Measurements from ENCODE around the gene IDH3G. TPM values are rescaled to one million over a fixed set of nuclear protein-coding genes. Genes with fewer than 3 reads are reported as not detected.
A peak's percentile ranks its signal among the peaks of the same experiment; 100 is the strongest.

The IDH3G gene
- total and polyA plus RNA-seq, 2 donors: 21.0 to 67.4 TPM

DNA sequence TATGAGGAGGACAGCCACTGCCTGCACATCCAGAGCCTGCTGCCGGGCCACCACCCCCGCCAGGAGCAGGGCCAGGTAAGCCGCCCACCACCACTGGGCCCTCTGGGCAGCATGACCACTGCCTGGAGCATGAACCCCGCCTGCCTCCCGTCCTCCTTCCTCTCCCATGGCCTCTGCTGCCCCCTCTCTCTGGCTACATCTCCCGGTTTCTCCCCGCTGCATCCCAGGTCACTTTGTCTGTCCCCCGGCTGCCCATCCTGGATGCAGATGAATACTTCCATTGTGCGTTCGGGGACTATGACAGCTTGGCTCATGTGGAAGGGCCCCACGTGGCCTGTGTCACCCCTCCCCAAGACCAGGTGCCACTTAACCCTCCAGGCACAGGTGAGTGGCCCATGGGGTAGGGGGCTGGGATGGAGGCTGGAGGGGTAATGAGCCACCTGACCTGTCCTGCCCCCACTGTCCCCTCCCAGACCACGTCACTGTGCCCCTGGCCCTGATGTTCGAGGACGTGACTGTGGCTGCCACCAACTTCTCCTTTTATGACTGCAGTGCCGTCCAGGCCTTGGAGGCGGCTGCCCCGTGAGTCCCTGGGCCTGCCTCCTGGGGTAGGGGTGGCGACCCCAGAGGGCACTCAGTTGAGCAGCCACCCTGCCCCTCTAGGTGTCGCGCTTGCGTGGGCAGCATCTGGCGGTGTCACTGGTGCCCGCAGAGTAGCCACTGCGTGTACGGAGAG, 24.1 kb downstream of the IDH3G start:
- Histone ChIP-seq H3K4me3 (ENCODE audit: low read depth, low read length) (no peak overlapping the region), H3K27ac (ENCODE audit: low read depth) (no peak overlapping the region), H3K4me1 (ENCODE audit: insufficient read depth) (no peaks in the 10 kb centered on the region), H3K36me3 (ENCODE audit: insufficient read depth) (no peaks in the 10 kb centered on the region)
- 83% methylated on average over 25 of the region's 25 CpGs for WGBS
- no peak for DNase-seq (ENCODE audit: extremely low spot score)

DNA sequence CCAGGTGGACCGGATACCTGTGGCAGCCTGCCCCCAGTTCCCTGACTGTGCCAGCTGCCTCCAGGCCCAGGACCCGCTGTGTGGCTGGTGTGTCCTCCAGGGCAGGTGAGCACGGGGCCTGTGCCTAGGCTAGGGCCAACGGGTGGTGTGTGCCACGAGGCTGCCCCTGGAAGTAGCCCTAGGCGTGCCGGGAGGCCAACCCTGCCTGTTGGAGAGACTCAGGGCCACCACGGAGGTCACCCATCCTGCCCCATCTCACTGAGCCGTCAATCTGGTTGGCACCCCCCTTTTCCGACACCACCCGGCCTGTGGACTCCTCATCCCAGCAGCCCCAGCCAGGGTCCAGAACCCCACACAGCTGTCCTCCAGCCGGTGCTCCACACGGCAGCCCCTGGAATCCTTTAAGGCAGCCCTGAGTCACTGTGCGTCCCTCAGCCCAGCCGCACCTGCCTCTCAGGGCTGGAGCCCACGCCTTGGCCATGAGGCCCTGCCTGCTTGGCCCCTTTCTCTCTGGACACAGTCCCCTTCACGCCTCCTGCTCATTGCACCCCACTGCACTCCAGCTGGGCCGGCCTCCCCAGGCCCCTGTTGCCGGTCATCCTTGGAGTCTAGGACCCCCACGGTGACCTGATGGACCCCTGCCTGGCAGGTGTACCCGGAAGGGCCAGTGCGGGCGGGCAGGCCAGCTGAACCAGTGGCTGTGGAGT, 24.9 kb downstream of the IDH3G start:
- no peak overlapping the region for H3K4me3 ChIP-seq (ENCODE audit: low read depth, low read length)
- no peaks in the 10 kb centered on the region for H3K4me1 ChIP-seq (ENCODE audit: insufficient read depth)
- 86% methylated on average over 23 of the region's 23 CpGs for WGBS
- DNase-seq (ENCODE audit: extremely low spot score): no peak
- no peak overlapping the region for H3K27ac ChIP-seq (ENCODE audit: low read depth)
- H3K36me3 ChIP-seq (ENCODE audit: insufficient read depth): no peaks in the 10 kb centered on the region

GRCh38 chrX:153768311-153769157, 25.6 kb downstream of the IDH3G start:
- no peak overlapping the region for H3K27ac ChIP-seq (ENCODE audit: low read depth)
- DNase-seq (ENCODE audit: extremely low spot score): no peak
- WGBS: 79% methylated on average over 22 of the region's 22 CpGs
- no peak overlapping the region for H3K4me3 ChIP-seq (ENCODE audit: low read depth, low read length)
- no peaks in the 10 kb centered on the region for H3K36me3 ChIP-seq (ENCODE audit: insufficient read depth)
- no peaks in the 10 kb centered on the region for H3K4me1 ChIP-seq (ENCODE audit: insufficient read depth)

DNA sequence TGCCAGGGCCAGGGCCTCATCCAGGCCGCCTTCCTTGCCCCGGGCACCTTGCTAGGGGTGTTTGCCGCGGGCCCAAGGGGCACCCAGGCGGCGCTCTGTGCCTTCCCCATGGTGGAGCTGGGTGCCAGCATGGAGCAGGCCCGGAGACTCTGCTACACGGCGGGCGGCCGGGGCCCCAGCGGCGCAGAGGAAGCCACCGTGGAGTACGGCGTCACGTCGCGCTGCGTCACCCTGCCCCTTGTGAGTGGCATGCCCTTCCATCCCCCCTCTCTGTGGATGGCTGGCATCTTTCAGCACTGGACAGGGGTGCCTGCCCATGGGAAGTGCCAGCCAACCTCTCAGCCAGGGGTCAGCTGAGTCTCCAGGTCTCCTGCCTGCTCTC, 26.5 kb downstream of the IDH3G start:
- Histone ChIP-seq H3K4me1 (ENCODE audit: insufficient read depth) (no peaks in the 10 kb centered on the region), H3K36me3 (ENCODE audit: insufficient read depth) (no peaks in the 10 kb centered on the region), H3K4me3 (ENCODE audit: low read depth, low read length) (no peak overlapping the region), H3K27ac (ENCODE audit: low read depth) (no peak overlapping the region)
- DNase-seq (ENCODE audit: extremely low spot score): no peak
- 91% methylated on average over 20 of the region's 20 CpGs for WGBS

DNA sequence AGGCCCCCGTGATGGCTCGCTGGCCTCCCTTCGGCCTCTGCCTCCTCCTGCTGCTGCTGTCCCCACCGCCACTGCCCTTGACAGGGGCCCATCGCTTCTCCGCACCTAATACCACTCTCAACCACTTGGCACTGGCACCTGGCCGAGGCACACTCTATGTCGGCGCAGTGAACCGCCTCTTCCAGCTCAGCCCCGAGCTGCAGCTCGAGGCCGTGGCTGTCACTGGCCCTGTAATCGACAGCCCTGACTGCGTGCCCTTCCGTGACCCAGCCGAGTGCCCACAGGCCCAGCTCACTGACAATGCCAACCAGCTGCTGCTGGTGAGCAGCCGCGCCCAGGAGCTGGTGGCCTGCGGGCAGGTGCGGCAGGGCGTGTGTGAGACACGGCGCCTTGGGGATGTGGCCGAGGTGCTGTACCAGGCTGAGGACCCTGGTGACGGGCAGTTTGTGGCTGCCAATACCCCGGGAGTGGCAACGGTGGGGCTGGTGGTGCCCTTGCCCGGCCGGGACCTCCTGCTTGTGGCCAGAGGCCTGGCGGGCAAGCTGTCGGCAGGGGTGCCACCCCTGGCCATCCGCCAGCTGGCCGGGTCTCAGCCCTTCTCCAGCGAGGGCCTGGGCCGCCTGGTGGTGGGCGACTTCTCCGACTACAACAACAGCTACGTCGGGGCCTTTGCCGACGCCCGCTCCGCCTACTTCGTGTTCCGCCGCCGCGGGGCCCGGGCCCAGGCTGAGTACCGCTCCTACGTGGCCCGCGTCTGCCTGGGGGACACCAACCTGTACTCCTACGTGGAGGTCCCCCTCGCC, 27.1 kb downstream of the IDH3G start:
- no peak for DNase-seq (ENCODE audit: extremely low spot score)
- H3K27ac ChIP-seq (ENCODE audit: low read depth): no peak overlapping the region
- WGBS: 88% methylated on average over 56 of the region's 56 CpGs
- no peaks in the 10 kb centered on the region for H3K36me3 ChIP-seq (ENCODE audit: insufficient read depth)
- H3K4me3 ChIP-seq (ENCODE audit: low read depth, low read length): no peak overlapping the region
- H3K4me1 ChIP-seq (ENCODE audit: insufficient read depth): no peaks in the 10 kb centered on the region

GRCh38 chrX:153766098-153766817, 27.9 kb downstream of the IDH3G start:
- no peak for DNase-seq (ENCODE audit: extremely low spot score)

GRCh38 chrX:153765138-153766079, 28.8 kb downstream of the IDH3G start:
- no peaks in the 10 kb centered on the region for H3K4me1 ChIP-seq (ENCODE audit: insufficient read depth)
- WGBS: 28% methylated on average over 27 of the region's 27 CpGs
- peak overlapping the region; percentile 26 for H3K4me3 ChIP-seq (ENCODE audit: low read depth, low read length)
- DNase-seq (ENCODE audit: extremely low spot score): no peak
- peak overlapping the region; percentile 78 for H3K27ac ChIP-seq (ENCODE audit: low read depth)
- no peaks in the 10 kb centered on the region for H3K36me3 ChIP-seq (ENCODE audit: insufficient read depth)

More at GRCh38 chrX:153766098-153766817, 27.9 kb downstream of the IDH3G start:
- H3K4me3 ChIP-seq (ENCODE audit: low read depth, low read length): peak overlapping the region; percentile 26
- 11% methylated on average over 21 of the region's 21 CpGs for WGBS
- H3K4me1 ChIP-seq (ENCODE audit: insufficient read depth): no peaks in the 10 kb centered on the region
- H3K27ac ChIP-seq (ENCODE audit: low read depth): peak overlapping the region; percentile 78
- no peaks in the 10 kb centered on the region for H3K36me3 ChIP-seq (ENCODE audit: insufficient read depth)

DNA sequence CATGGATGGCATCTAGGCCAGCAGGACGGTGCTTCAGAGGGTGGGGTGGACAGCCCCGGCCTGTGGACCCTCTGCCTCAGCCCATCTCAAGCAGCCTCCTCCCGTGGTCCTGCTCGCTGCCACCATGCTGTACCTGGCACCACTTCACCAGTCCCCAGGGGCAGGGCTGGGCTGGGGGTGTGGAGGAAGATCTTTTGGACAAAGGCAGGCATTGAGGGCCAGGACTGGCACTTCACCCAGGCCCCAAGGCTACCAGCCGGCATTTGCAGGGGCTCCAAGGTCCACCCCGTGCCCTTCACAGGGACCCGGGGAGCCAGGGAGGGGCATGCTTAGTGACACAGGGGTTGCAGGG, 29.4 kb downstream of the IDH3G start:
- Histone ChIP-seq H3K4me3 (ENCODE audit: low read depth, low read length) (no peak overlapping the region), H3K4me1 (ENCODE audit: insufficient read depth) (no peaks in the 10 kb centered on the region), H3K36me3 (ENCODE audit: insufficient read depth) (no peaks in the 10 kb centered on the region), H3K27ac (ENCODE audit: low read depth) (peak overlapping the region; percentile 50)
- no peak for DNase-seq (ENCODE audit: extremely low spot score)
- WGBS: 58% methylated on average over 7 of the region's 7 CpGs

DNA sequence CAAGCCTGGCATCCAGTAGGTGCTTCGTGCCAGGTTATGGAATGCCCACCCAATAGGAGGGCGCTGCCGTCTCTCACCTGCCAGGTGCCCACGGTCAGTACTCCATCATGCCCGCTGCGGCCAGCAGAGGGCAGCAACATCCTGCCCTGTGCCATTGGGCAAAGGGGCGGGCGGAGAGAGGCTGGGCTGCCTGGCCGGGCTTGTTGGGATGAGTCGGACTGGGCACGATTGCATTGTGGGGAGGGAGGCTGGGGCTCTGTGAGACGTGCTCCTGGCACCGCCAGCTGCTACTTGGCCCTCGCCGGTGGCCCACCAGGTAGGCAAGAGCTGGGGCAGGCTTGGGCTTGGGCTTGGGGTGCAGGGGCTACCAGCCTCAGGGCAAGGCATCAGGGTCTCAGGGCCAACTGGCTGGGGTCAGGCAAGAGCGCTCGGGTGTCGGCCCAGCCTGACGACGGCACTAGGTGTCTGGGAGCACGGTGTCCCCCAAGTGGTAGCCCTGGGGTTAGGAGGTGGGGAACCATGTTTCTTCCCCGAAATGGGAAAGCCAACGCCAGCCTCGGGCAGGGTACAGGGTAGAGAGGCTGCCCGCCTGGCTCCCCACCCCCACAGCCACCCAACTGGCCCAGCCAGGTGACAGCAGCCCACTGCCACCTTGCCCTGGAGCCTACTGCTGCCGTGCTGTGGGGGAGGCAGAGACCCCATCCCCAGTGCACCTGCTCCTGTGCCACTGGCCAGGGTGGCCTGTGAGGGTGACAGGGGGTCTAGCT, 30.0 kb downstream of the IDH3G start, which contains the start of gene PLXNB3:
TSS of gene PLXNB3 (plus strand) at position 261 of the 767 bp plus-strand sequence. CDS start 1,287 bp downstream, outside the sequence.
- peak within 1 kb of the TSS; percentile 50 for H3K27ac ChIP-seq (ENCODE audit: low read depth)
- no peak within 1 kb of the TSS for H3K4me3 ChIP-seq (ENCODE audit: low read depth, low read length)
- H3K36me3 ChIP-seq (ENCODE audit: insufficient read depth): no peaks in the 10 kb centered on the region
- DNase-seq (ENCODE audit: extremely low spot score): no peak
- 25% methylated on average over 26 of the region's 26 CpGs for WGBS
- H3K4me1 ChIP-seq (ENCODE audit: insufficient read depth): no peaks in the 10 kb centered on the region

DNA sequence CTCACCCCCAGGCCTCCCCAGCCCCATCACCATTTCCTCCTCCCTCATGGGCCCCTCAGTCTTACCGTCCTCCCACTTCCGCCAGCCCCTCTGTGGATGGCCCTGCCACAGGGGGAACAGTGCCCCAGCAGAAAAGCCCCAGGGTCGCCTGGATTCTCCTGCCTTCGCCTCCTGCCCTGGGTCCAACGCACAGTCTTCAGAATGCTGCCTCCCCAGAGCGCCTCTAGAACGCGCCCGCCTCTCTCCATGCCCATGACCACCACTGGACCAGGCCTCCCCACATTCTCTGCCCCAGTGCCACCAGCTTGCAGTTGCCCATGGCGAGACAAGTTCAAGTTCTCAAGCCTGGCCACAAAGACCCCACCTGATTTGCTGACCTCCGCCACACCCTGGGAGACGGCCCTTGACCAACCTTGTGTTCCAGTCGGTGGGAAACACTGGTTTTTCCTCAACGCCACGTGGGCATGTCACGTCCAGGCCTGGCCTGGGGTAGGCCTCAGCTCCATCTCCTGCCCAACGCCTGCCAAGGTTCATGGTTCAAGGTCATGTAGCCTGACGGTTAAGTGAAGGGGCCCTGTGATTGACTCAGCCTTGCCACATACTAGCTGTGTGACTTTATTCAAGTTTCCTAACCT, 30.8 kb downstream of the IDH3G start:
- no peak overlapping the region for H3K27ac ChIP-seq (ENCODE audit: low read depth)
- no peaks in the 10 kb centered on the region for H3K4me1 ChIP-seq (ENCODE audit: insufficient read depth)
- no peak overlapping the region for H3K4me3 ChIP-seq (ENCODE audit: low read depth, low read length)
- WGBS: 89% methylated on average over 18 of the region's 18 CpGs
- no peak for DNase-seq (ENCODE audit: extremely low spot score)
- H3K36me3 ChIP-seq (ENCODE audit: insufficient read depth): no peaks in the 10 kb centered on the region

DNA sequence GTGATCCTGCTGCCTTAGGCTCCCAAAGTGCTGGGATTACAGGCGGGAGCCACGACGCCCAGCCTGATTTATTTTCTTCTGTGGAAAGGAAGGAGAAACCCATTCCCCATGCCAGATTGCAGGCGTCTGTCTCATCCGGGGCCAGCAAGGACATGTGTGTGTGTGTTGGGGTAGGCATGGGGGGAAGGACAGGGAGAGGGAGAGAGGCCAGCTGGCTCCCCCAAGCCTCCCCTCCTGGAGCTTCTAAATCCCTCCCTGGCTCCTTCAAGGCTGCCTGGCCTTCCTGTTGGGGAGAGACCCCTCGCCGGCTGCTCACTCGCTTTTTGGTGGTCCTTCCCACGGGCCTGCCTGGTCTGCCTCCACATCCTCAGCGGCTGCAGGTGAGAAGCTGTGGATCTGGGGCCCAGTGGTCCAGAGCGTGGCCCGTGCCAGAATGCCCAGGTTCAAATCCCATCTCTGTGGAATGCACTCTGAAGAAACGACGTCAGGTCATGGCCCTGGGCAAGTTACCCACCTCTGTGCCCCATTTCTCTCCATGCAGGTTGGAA, 31.5 kb downstream of the IDH3G start:
- no peak overlapping the region for H3K4me3 ChIP-seq (ENCODE audit: low read depth, low read length)
- H3K27ac ChIP-seq (ENCODE audit: low read depth): no peak overlapping the region
- WGBS: 88% methylated on average over 14 of the region's 14 CpGs
- H3K4me1 ChIP-seq (ENCODE audit: insufficient read depth): no peaks in the 10 kb centered on the region
- no peaks in the 10 kb centered on the region for H3K36me3 ChIP-seq (ENCODE audit: insufficient read depth)
- DNase-seq (ENCODE audit: extremely low spot score): no peak
